ENCODE results near the gene GTPBP2. TPM values are rescaled to one million over a fixed set of nuclear protein-coding genes. Genes with fewer than 3 reads are reported as not detected.

The GTPBP2 gene
- total and polyA plus RNA-seq, 11 donors: 16.6 to 37.1 (median 26.1) TPM

DNA sequence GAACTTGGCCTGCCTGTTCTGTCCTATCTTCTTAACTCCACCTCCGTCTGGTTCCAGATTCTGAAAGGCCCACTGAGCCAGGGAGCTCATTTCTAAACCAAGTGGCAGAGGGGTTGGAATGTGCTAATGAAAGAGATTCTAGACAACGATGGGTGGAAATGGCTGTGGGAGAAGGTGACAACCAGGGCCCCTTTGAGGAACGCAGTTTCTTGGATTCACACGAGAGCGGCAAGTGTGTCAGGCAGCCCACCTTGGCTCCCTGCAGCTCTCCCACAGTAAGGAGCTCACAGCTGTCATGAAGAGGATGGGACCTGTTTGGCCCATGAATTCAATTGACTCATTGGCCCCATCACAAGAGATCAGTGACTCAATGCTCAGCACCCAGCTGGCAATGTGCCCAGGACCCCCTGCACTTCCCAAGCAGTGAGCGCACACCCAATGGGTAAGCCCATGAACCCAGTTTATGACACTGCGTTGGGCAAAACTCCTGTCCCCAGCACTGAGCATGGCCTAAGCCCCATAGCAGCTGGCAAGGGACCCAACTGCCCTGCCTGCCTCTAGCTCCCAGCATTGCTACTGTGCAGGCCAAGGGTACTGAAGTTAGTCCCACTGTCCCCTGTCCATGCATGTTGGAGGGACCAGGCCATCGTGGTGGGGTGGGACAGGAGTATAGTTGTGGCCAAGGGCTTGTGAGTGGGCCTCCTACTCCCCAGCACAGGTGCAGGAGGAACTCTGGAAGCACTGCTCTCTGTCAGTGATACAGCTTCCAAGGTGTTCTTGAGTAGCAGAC, 42.1 kb upstream of the GTPBP2 start:
- ATAC-seq (no peak), DNase-seq (no peak)
- Histone ChIP-seq H3K36me3 (peaks cover 0 to 62% (median 58%) of the 10 kb centered on the region in 9 donors), H3K9me3 (no peaks in the 10 kb centered on the region), H3K4me3 (no peak overlapping the region), H3K27ac (peak overlapping the region in 5 of 12 donors; percentile 18 to 87 (median 61)), H3K4me1 (peaks cover 11 to 53% (median 38%) of the 10 kb centered on the region in 12 donors), H3K27me3 (no peaks in the 10 kb centered on the region)
- TF ChIP-seq POLR2A (IDR thresholded peaks at IDR 0.05): no peak
- TF ChIP-seq, protein P1, sequence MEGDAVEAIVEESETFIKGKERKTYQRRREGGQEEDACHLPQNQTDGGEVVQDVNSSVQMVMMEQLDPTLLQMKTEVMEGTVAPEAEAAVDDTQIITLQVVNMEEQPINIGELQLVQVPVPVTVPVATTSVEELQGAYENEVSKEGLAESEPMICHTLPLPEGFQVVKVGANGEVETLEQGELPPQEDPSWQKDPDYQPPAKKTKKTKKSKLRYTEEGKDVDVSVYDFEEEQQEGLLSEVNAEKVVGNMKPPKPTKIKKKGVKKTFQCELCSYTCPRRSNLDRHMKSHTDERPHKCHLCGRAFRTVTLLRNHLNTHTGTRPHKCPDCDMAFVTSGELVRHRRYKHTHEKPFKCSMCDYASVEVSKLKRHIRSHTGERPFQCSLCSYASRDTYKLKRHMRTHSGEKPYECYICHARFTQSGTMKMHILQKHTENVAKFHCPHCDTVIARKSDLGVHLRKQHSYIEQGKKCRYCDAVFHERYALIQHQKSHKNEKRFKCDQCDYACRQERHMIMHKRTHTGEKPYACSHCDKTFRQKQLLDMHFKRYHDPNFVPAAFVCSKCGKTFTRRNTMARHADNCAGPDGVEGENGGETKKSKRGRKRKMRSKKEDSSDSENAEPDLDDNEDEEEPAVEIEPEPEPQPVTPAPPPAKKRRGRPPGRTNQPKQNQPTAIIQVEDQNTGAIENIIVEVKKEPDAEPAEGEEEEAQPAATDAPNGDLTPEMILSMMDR (IDR thresholded peaks at IDR 0.05): no peak
- intact Hi-C loops (cut with DNase I): no loop called here
- 90 to 94% (median 94%) methylated on average over 6 to 8 of the region's 8 CpGs for WGBS, 4 donors

- Histone ChIP-seq H3K9me3 (no peaks in the 10 kb centered on the region), H3K27ac (peak overlapping the region in 11 of 12 donors; percentile 59 to 87 (median 78)), H3K4me1 (peaks cover 11 to 53% (median 38%) of the 10 kb centered on the region in 12 donors), H3K27me3 (no peaks in the 10 kb centered on the region), H3K36me3 (peaks cover 0 to 56% (median 52%) of the 10 kb centered on the region in 9 donors), H3K4me3 (no peak overlapping the region)
- intact Hi-C loops (cut with DNase I): no loop called here
- 97 to 100% (median 99%) methylated on average over 6 of the region's 6 CpGs for WGBS, 4 donors
- ATAC-seq: no peak
- no peak for DNase-seq
- TF ChIP-seq, protein P1 (IDR thresholded peaks at IDR 0.05): no peak
- no peak for TF ChIP-seq POLR2A (IDR thresholded peaks at IDR 0.05)
Measured at GRCh38 chr6:43670623-43670986, 41.5 kb upstream of the GTPBP2 start.

GRCh38 chr6:43669922-43670622, 41.0 kb upstream of the GTPBP2 start:
- intact Hi-C loops (cut with DNase I): loop anchor here (2.0 to 10.0 kb wide), 13 partner anchors 52 to 409 kb away; partner anchors contain the start of gene VEGFA (in 3 of the 10)
- no peak for DNase-seq
- TF ChIP-seq, protein P1 (IDR thresholded peaks at IDR 0.05): no peak
- no peak for TF ChIP-seq POLR2A (IDR thresholded peaks at IDR 0.05)
- H3K36me3 ChIP-seq: peaks cover 0 to 51% (median 47%) of the 10 kb centered on the region in 9 donors
- H3K9me3 ChIP-seq: no peaks in the 10 kb centered on the region
- H3K27me3 ChIP-seq: no peaks in the 10 kb centered on the region
- H3K4me3 ChIP-seq: no peak overlapping the region
- WGBS, 4 donors: 66 to 79% (median 78%) methylated on average over 6 of the region's 6 CpGs
- H3K4me1 ChIP-seq: peaks cover 11 to 53% (median 38%) of the 10 kb centered on the region in 12 donors
- peak overlapping the region; percentile 55 to 87 (median 78) for H3K27ac ChIP-seq
- ATAC-seq: peak in 2 of 4 donors; percentile 13 to 40
